ENCODE measurements around the gene GPR84. TPM values are rescaled to one million over a fixed set of nuclear protein-coding genes. Genes with fewer than 3 reads are reported as not detected.
A peak's percentile ranks its signal among the peaks of the same experiment; 100 is the strongest.

The GPR84 gene
- total and polyA plus RNA-seq, 3 donors from 2014 or later, result 0.43 to 0.58 TPM; not detected in 1

DNA sequence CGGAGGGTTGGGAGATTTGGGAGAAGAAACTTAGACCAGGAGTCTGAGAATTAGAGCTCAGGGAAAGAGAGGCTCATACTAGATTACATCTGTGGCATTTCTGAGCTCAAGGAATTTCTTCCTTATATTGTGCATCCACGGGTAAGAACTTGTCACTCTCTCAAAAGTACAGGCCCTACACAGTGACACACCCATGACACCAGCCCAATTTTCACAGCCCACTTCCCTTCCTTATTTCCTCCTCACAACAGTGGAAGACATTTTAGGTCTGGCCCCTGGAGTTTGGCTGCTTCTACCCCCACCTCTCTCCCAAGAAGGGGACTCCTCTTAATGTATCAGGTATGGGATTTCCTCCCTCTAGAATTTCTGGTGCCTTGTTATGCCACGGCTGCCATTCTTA, 29.5 kb upstream of the GPR84 start:
- WGBS, 2 donors, result 70 to 79% methylated on average over 3 of the region's 3 CpGs
- no peak for DNase-seq
- Histone ChIP-seq H3K36me3 (ENCODE audit: low read depth, missing control alignments) (no peaks in the 10 kb centered on the region), H3K9me3 (no peaks in the 10 kb centered on the region), H3K27ac (no peak overlapping the region), H3K4me3 (no peak overlapping the region), H3K4me1 (peaks cover 3% of the 10 kb centered on the region), H3K27me3 (no peaks in the 10 kb centered on the region)
- no peak for TF ChIP-seq POLR2A (IDR thresholded peaks at IDR 0.05)
- TF ChIP-seq, protein P1, sequence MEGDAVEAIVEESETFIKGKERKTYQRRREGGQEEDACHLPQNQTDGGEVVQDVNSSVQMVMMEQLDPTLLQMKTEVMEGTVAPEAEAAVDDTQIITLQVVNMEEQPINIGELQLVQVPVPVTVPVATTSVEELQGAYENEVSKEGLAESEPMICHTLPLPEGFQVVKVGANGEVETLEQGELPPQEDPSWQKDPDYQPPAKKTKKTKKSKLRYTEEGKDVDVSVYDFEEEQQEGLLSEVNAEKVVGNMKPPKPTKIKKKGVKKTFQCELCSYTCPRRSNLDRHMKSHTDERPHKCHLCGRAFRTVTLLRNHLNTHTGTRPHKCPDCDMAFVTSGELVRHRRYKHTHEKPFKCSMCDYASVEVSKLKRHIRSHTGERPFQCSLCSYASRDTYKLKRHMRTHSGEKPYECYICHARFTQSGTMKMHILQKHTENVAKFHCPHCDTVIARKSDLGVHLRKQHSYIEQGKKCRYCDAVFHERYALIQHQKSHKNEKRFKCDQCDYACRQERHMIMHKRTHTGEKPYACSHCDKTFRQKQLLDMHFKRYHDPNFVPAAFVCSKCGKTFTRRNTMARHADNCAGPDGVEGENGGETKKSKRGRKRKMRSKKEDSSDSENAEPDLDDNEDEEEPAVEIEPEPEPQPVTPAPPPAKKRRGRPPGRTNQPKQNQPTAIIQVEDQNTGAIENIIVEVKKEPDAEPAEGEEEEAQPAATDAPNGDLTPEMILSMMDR (IDR thresholded peaks at IDR 0.05), result no peak
- intact Hi-C loops (cut with DNase I; ENCODE audit: low total_unique reads), result no loop called here

GRCh38 chr12:54393207-54393609, 28.9 kb upstream of the GPR84 start:
- Histone ChIP-seq H3K9me3 (no peaks in the 10 kb centered on the region), H3K27ac (no peak overlapping the region), H3K4me3 (no peak overlapping the region), H3K36me3 (ENCODE audit: low read depth, missing control alignments) (no peaks in the 10 kb centered on the region), H3K27me3 (no peaks in the 10 kb centered on the region), H3K4me1 (peaks cover 3% of the 10 kb centered on the region)
- intact Hi-C loops (cut with DNase I; ENCODE audit: low total_unique reads), result no loop called here
- DNase-seq, result no peak
- TF ChIP-seq, protein P1 (IDR thresholded peaks at IDR 0.05), result no peak
- WGBS, 2 donors, result 63 to 71% methylated on average over 6 of the region's 6 CpGs

DNA sequence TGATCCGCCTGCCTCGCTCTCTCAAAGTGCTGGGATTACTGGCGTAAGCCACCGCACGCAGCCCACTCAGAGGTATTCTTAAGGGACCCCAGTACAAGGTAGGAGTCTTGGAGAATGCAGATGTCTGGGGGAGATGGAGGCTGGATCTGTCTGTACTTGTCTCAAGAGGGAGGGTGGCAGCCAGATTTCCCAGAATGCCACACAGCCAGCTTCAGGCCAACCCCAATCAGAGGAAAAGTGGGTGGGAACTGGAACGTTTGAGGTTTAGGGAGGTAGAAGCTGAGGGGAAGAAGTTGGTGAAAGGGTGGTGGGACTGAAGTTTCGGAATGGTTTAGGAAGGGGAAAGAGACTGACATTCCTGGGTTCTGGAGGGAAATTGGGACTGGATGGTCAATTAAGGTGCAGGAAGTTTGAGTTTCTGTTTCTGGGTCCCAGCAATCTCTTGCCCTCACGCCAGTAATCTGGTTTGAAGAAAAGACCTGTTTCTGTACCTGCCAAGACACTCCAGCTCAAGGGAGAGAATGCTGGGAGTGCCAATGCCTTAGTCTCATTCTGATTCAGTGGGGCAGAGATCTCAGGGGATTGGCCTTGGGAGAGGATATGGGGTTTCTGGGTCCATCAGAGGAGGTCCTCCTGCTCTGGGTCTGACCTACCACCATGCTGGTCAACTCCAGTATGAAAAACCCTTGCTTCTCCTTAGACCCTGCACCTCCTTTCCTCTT, 28.4 kb upstream of the GPR84 start:
- 85 to 88% methylated on average over 8 of the region's 8 CpGs for WGBS, 2 donors
- intact Hi-C loops (cut with DNase I; ENCODE audit: low total_unique reads), result no loop called here

DNA sequence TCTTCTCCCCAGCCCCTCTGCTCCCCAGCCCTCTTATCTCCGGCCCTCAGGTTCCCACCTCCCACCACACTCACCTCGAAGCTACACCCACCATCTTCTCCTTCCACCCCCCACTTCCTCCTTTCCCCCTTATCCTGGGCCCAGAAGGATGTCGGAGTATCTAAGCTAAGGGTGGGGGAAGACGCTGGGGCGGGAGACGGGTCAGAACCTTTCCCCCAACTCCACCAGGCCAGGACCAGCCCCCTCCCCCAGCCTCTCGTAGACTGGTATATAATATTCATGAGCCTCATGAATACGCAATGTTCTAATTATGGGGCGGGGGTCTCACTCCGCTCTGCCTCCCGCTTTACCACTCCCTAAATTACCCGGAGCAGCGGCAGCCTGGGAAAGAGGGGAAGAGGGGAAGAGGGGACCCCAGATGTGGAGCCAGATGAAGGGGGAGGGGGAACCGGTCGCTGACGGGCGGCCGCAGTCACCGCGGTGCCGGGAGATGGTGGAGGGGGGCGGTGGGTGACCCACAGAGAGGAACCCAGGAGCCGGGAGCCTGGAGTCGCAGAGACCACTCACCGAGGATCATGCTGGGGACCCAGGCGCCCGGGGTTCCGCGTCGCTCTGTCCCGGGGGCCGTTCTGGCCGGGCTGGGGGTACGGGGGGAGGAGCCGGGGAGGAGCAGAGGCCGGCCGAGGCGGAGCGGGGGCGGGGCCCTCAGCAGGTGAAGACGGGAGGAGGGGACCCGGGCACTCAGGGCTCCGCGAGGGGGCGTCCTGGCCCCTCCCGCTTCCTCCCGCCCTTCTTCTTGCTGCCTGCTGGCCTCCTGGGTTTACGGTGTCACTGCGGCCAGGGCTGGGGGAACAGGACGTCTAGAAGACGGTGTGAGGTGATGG, 26.6 kb upstream of the GPR84 start:
- no peak overlapping the region for H3K27ac ChIP-seq
- intact Hi-C loops (cut with DNase I; ENCODE audit: low total_unique reads), result no loop called here
- peaks cover 3% of the 10 kb centered on the region for H3K4me1 ChIP-seq
- no peaks in the 10 kb centered on the region for H3K36me3 ChIP-seq (ENCODE audit: low read depth, missing control alignments)
- peak; percentile 54 for DNase-seq
- no peaks in the 10 kb centered on the region for H3K9me3 ChIP-seq
- WGBS, 2 donors, result 15 to 36% methylated on average over 21 to 51 of the region's 51 CpGs
- H3K4me3 ChIP-seq, result peak overlapping the region; percentile 50 to 54
- no peaks in the 10 kb centered on the region for H3K27me3 ChIP-seq
- no peak for TF ChIP-seq POLR2A (IDR thresholded peaks at IDR 0.05)
- TF ChIP-seq, protein P1 (IDR thresholded peaks at IDR 0.05), result no peak

More for the DNA sequence above, 28.4 kb upstream of the GPR84 start:
- Histone ChIP-seq H3K4me1 (peaks cover 3% of the 10 kb centered on the region), H3K27ac (no peak overlapping the region), H3K9me3 (no peaks in the 10 kb centered on the region), H3K36me3 (ENCODE audit: low read depth, missing control alignments) (no peaks in the 10 kb centered on the region), H3K4me3 (no peak overlapping the region), H3K27me3 (no peaks in the 10 kb centered on the region)
- DNase-seq, result no peak
- TF ChIP-seq POLR2A (IDR thresholded peaks at IDR 0.05), result no peak
- TF ChIP-seq, protein P1 (IDR thresholded peaks at IDR 0.05), result no peak
